Effector memory CD4-positive, alpha-beta T cell (primary cell): ENCODE data around the gene SULT4A1.

Experiments used
- DNase-seq, 3 donors: peaks; one replicate each; pipeline ENCODE4 v3.0.0-alpha.2; 2020
- H3K27ac ChIP-seq: 2 replicates; pipeline ENCODE4 v1.7.0; 2013; ENCODE audit warnings: mild to moderate bottlenecking, low read length, moderate library complexity; ENCODE audit not compliant: insufficient read depth, poor library complexity, severe bottlenecking
- H3K27me3 ChIP-seq: replicated peaks from 2 replicates; pipeline ENCODE4 v1.7.0; 2013; ENCODE audit warnings: mild to moderate bottlenecking, low read length; ENCODE audit not compliant: insufficient read depth, control insufficient read depth, poor library complexity, severe bottlenecking
- H3K36me3 ChIP-seq: 2 replicates; pipeline ENCODE4 v1.7.0; 2013; ENCODE audit warnings: mild to moderate bottlenecking, low read length, moderate library complexity; ENCODE audit not compliant: control insufficient read depth, insufficient read depth
- H3K4me1 ChIP-seq: 2 replicates; pipeline ENCODE4 v1.7.0; 2013; ENCODE audit warnings: low read length, mild to moderate bottlenecking; ENCODE audit not compliant: control insufficient read depth, insufficient read depth, poor library complexity, severe bottlenecking
- H3K4me3 ChIP-seq: 2 replicates; pipeline ENCODE4 v1.7.0; 2013; ENCODE audit warnings: low read length, low read depth, mild to moderate bottlenecking; ENCODE audit not compliant: insufficient read depth, poor library complexity, severe bottlenecking
- H3K9me3 ChIP-seq: 2 replicates; pipeline ENCODE4 v1.7.0; 2013; ENCODE audit warnings: mild to moderate bottlenecking, low read length, moderate library complexity; ENCODE audit not compliant: control insufficient read depth

Gene SULT4A1

GRCh38 chr22:43887391-43887790, 25.1 kb upstream of the SULT4A1 start:
- no peak overlapping the region for H3K4me3 ChIP-seq
- H3K9me3 ChIP-seq = no peaks in the 10 kb centered on the region
- H3K27me3 ChIP-seq = peaks cover 20% of the 10 kb centered on the region
- no peaks in the 10 kb centered on the region for H3K36me3 ChIP-seq
- H3K4me1 ChIP-seq = no peaks in the 10 kb centered on the region
- no peak overlapping the region for H3K27ac ChIP-seq
- no peak for DNase-seq

GRCh38 chr22:43886231-43886630, 23.9 kb upstream of the SULT4A1 start:
- Histone ChIP-seq H3K27ac (no peak overlapping the region), H3K4me1 (no peaks in the 10 kb centered on the region), H3K9me3 (no peaks in the 10 kb centered on the region), H3K4me3 (no peak overlapping the region), H3K27me3 (peaks cover 16% of the 10 kb centered on the region), H3K36me3 (no peaks in the 10 kb centered on the region)
- DNase-seq = no peak

GRCh38 chr22:43885786-43886185, 23.5 kb upstream of the SULT4A1 start:
- no peak for DNase-seq
- no peak overlapping the region for H3K4me3 ChIP-seq
- peaks cover 13% of the 10 kb centered on the region for H3K27me3 ChIP-seq
- H3K9me3 ChIP-seq = no peaks in the 10 kb centered on the region
- no peak overlapping the region for H3K27ac ChIP-seq
- no peaks in the 10 kb centered on the region for H3K4me1 ChIP-seq
- no peaks in the 10 kb centered on the region for H3K36me3 ChIP-seq

- H3K9me3 ChIP-seq = no peaks in the 10 kb centered on the region
- no peak overlapping the region for H3K4me3 ChIP-seq
- peaks cover 12% of the 10 kb centered on the region for H3K27me3 ChIP-seq
- no peaks in the 10 kb centered on the region for H3K36me3 ChIP-seq
- DNase-seq = no peak
- no peak overlapping the region for H3K27ac ChIP-seq
- H3K4me1 ChIP-seq = no peaks in the 10 kb centered on the region
Observed at GRCh38 chr22:43885319-43885671, 23.0 kb upstream of the SULT4A1 start.

GRCh38 chr22:43884600-43885318, 22.4 kb upstream of the SULT4A1 start:
- H3K36me3 ChIP-seq = no peaks in the 10 kb centered on the region
- no peak overlapping the region for H3K4me3 ChIP-seq
- no peak for DNase-seq
- H3K4me1 ChIP-seq = no peaks in the 10 kb centered on the region
- no peaks in the 10 kb centered on the region for H3K9me3 ChIP-seq
- H3K27me3 ChIP-seq = peaks cover 7% of the 10 kb centered on the region
- no peak overlapping the region for H3K27ac ChIP-seq

GRCh38 chr22:43883719-43884415, 21.6 kb upstream of the SULT4A1 start:
- Histone ChIP-seq H3K9me3 (no peaks in the 10 kb centered on the region), H3K4me3 (no peak overlapping the region), H3K27me3 (peaks cover 6% of the 10 kb centered on the region), H3K36me3 (no peaks in the 10 kb centered on the region), H3K4me1 (no peaks in the 10 kb centered on the region), H3K27ac (no peak overlapping the region)
- no peak for DNase-seq

- peak in 1 of 3 donors; percentile 11 for DNase-seq
- H3K4me1 ChIP-seq = no peaks in the 10 kb centered on the region
- H3K9me3 ChIP-seq = no peaks in the 10 kb centered on the region
- no peaks in the 10 kb centered on the region for H3K36me3 ChIP-seq
- H3K27ac ChIP-seq = no peak overlapping the region
- H3K27me3 ChIP-seq = peaks cover 6% of the 10 kb centered on the region
- H3K4me3 ChIP-seq = no peak overlapping the region
Observed at GRCh38 chr22:43883012-43883661, 20.8 kb upstream of the SULT4A1 start.

- H3K4me1 ChIP-seq = no peaks in the 10 kb centered on the region
- H3K27me3 ChIP-seq = no peaks in the 10 kb centered on the region
- no peaks in the 10 kb centered on the region for H3K36me3 ChIP-seq
- H3K27ac ChIP-seq = no peak overlapping the region
- H3K9me3 ChIP-seq = no peaks in the 10 kb centered on the region
- DNase-seq = no peak
- H3K4me3 ChIP-seq = no peak overlapping the region
Observed at GRCh38 chr22:43882122-43882767, 19.9 kb upstream of the SULT4A1 start.

- Histone ChIP-seq H3K4me1 (no peaks in the 10 kb centered on the region), H3K4me3 (no peak overlapping the region), H3K27me3 (no peaks in the 10 kb centered on the region), H3K27ac (no peak overlapping the region), H3K36me3 (no peaks in the 10 kb centered on the region), H3K9me3 (no peaks in the 10 kb centered on the region)
- no peak for DNase-seq
Observed at GRCh38 chr22:43881091-43882061, 19.1 kb upstream of the SULT4A1 start.
